HFFc6 (cell line): ENCODE results near the gene LEKR1. TPM values are rescaled to one million over a fixed set of nuclear protein-coding genes. Genes with fewer than 3 reads are reported as not detected.

Source experiments
- DNase-seq: peaks from one replicate; pipeline ENCODE4 v3.0.0-alpha.2; 2018
- H3K27ac Mint-ChIP-seq: 2 replicates; pipeline ENCODE4 v1.8.0; 2020; ENCODE audit warnings: mild to moderate bottlenecking, mixed read lengths
- H3K27me3 Mint-ChIP-seq: 2 replicates; pipeline ENCODE4 v1.8.0; 2021; ENCODE audit warnings: mild to moderate bottlenecking, moderate library complexity, mixed read lengths; ENCODE audit not compliant: insufficient read depth
- H3K36me3 Mint-ChIP-seq: 2 replicates; pipeline ENCODE4 v1.8.0; 2021; ENCODE audit warnings: low read depth, mixed read lengths
- H3K4me1 Mint-ChIP-seq: 2 replicates; pipeline ENCODE4 v1.8.0; 2020; ENCODE audit warnings: low read depth, mixed read lengths
- H3K4me3 Mint-ChIP-seq: 2 replicates; pipeline ENCODE4 v1.8.0; 2020; ENCODE audit warnings: mild to moderate bottlenecking, moderate library complexity, mixed read lengths
- H3K9me3 Mint-ChIP-seq: 2 replicates; pipeline ENCODE4 v1.8.0; 2020; ENCODE audit warnings: mild to moderate bottlenecking, mixed read lengths
- CTCF ChIP-seq: fragments of 200-600 bp; sonication (generic); IDR thresholded peaks from 2 replicates; pipeline ENCODE4 v1.5.0; 2021; ENCODE audit warnings: antibody characterized with exemption, mild to moderate bottlenecking
- total RNA-seq, 6 experiments: library from RNA; stranded (reverse); fragmentation: NEBNext Ultra II Directional; extraction: Animal tissue kit (Norgen Biotek cat#: 25700); gene quantifications; 2 replicates in 1 of 6; 3 replicates in 5 of 6; pipeline ENCODE4 v1.2.3, GENCODE V29; 2021

The LEKR1 gene
- total RNA-seq, 6 experiments from 2014 or later = 0.40 to 1.0 (median 0.77) TPM

- no peaks in the 10 kb centered on the region for H3K27me3 Mint-ChIP-seq
- no peak overlapping the region for H3K27ac Mint-ChIP-seq
- TF ChIP-seq CTCF = no peak
- H3K36me3 Mint-ChIP-seq = no peaks in the 10 kb centered on the region
- H3K9me3 Mint-ChIP-seq = no peaks in the 10 kb centered on the region
- H3K4me1 Mint-ChIP-seq = peaks cover 8% of the 10 kb centered on the region
- no peak for DNase-seq
- H3K4me3 Mint-ChIP-seq = no peak overlapping the region
These were observed 150.8 kb downstream of the LEKR1 start for GRCh38 chr3:156976933-156977332.

- no peak for TF ChIP-seq CTCF
- peaks cover 8% of the 10 kb centered on the region for H3K4me1 Mint-ChIP-seq
- no peak for DNase-seq
These were observed 152.4 kb downstream of the LEKR1 start for GRCh38 chr3:156978481-156978961.

GRCh38 chr3:156981005-156981404, 154.9 kb downstream of the LEKR1 start:
- H3K4me1 Mint-ChIP-seq = peaks cover 8% of the 10 kb centered on the region
- H3K27ac Mint-ChIP-seq = no peak overlapping the region
- no peak for DNase-seq
- H3K9me3 Mint-ChIP-seq = no peaks in the 10 kb centered on the region
- no peaks in the 10 kb centered on the region for H3K36me3 Mint-ChIP-seq
- TF ChIP-seq CTCF = no peak
- H3K4me3 Mint-ChIP-seq = no peak overlapping the region
- H3K27me3 Mint-ChIP-seq = peaks cover 2% of the 10 kb centered on the region

More at GRCh38 chr3:156978481-156978961, 152.4 kb downstream of the LEKR1 start:
- Mint-ChIP-seq H3K36me3 (no peaks in the 10 kb centered on the region), H3K27ac (no peak overlapping the region), H3K9me3 (no peaks in the 10 kb centered on the region), H3K4me3 (no peak overlapping the region), H3K27me3 (no peaks in the 10 kb centered on the region; the same call in 1 of the 2 replicates)

GRCh38 chr3:156983559-156983958, 157.4 kb downstream of the LEKR1 start:
- Mint-ChIP-seq H3K4me3 (no peak overlapping the region), H3K27me3 (peaks cover 8% of the 10 kb centered on the region), H3K36me3 (no peaks in the 10 kb centered on the region), H3K27ac (no peak overlapping the region), H3K4me1 (peaks cover 5% of the 10 kb centered on the region), H3K9me3 (no peaks in the 10 kb centered on the region)
- TF ChIP-seq CTCF = no peak
- DNase-seq = no peak

GRCh38 chr3:156985711-156986110, 159.6 kb downstream of the LEKR1 start:
- Mint-ChIP-seq H3K9me3 (no peaks in the 10 kb centered on the region), H3K4me1 (no peaks in the 10 kb centered on the region), H3K27ac (no peak overlapping the region), H3K36me3 (no peaks in the 10 kb centered on the region), H3K4me3 (no peak overlapping the region), H3K27me3 (peaks cover 8% of the 10 kb centered on the region)
- no peak for TF ChIP-seq CTCF
- no peak for DNase-seq

GRCh38 chr3:156987946-156988345, 161.8 kb downstream of the LEKR1 start:
- TF ChIP-seq CTCF = no peak
- Mint-ChIP-seq H3K27me3 (peaks cover 8% of the 10 kb centered on the region), H3K36me3 (no peaks in the 10 kb centered on the region), H3K4me3 (no peak overlapping the region), H3K27ac (no peak overlapping the region), H3K9me3 (0 out of 2 replicates have a peak, but pooled peaks cover 5% of the 10 kb centered on the region), H3K4me1 (no peaks in the 10 kb centered on the region)
- DNase-seq = no peak
